DND-41 (cell line): ENCODE data around the gene EFTUD2.
"Not testable (repeated sequence)": the region's sequence is repeated elsewhere in the genome, so short reads cannot be mapped to it uniquely, and the experiment has no call there.

Source experiments
- ATAC-seq: fragments of 200-7000 bp; cut with Tn5 transposase; 3 replicates; pipeline ENCODE4 v1.9.1; 2021; ENCODE audit warnings: low read depth; ENCODE audit not compliant: insufficient read depth
- DNase-seq: peaks from one replicate; pipeline ENCODE4 v3.0.0-alpha.2; 2020
- H2AFZ ChIP-seq: 2 replicates; pipeline ENCODE4 v1.6.0; 2012; ENCODE audit warnings: low read depth, low read length
- H3K27ac ChIP-seq: 2 replicates; pipeline ENCODE4 v1.5.1; 2012; ENCODE audit warnings: low read length, inconsistent platforms
- H3K27me3 ChIP-seq: fragments of 200-600 bp; sonication (generic); 2 replicates; pipeline ENCODE4 v1.6.0; 2012; ENCODE audit warnings: low read length, mild to moderate bottlenecking, inconsistent platforms; ENCODE audit not compliant: insufficient read depth, poor library complexity
- H3K36me3 ChIP-seq: 2 replicates; pipeline ENCODE4 v1.5.1; 2012; ENCODE audit warnings: low read length, inconsistent platforms; ENCODE audit not compliant: insufficient read depth
- H3K4me1 ChIP-seq: 2 replicates; pipeline ENCODE4 v1.5.1; 2012; ENCODE audit warnings: mild to moderate bottlenecking, low read length; ENCODE audit not compliant: insufficient read depth
- H3K4me2 ChIP-seq: 2 replicates; pipeline ENCODE4 v1.6.0; 2012; ENCODE audit warnings: mild to moderate bottlenecking, moderate library complexity, low read length, inconsistent platforms; ENCODE audit not compliant: insufficient read depth
- H3K4me3 ChIP-seq, 2 experiments: fragments of 200-600 bp in 1 of 2; shearing (Covaris generic) in 1 of 2; 2 replicates each; pipeline ENCODE4 v1.5.1; 2012 to 2016; ENCODE audit warnings: inconsistent platforms in 2 of 2, low read length in 2 of 2, mild to moderate bottlenecking in 2 of 2, low read depth in 1 of 2, moderate library complexity in 1 of 2
- H3K79me2 ChIP-seq: 2 replicates; pipeline ENCODE4 v1.6.0; 2012; ENCODE audit warnings: low read length, inconsistent platforms; ENCODE audit not compliant: insufficient read depth
- H3K9ac ChIP-seq: 2 replicates; pipeline ENCODE4 v1.6.0; 2012; ENCODE audit warnings: low read depth, mild to moderate bottlenecking, inconsistent platforms, low read length, moderate library complexity
- H3K9me3 ChIP-seq: 2 replicates; pipeline ENCODE4 v1.5.1; 2012; ENCODE audit warnings: low read length, moderate library complexity, mild to moderate bottlenecking, inconsistent platforms; ENCODE audit not compliant: insufficient read depth, severe bottlenecking
- H4K20me1 ChIP-seq: 2 replicates; pipeline ENCODE4 v1.6.0; 2012; ENCODE audit warnings: low read length; ENCODE audit not compliant: insufficient read depth
- CTCF ChIP-seq: IDR thresholded peaks from 2 replicates; pipeline ENCODE4 v1.5.1; 2012; ENCODE audit warnings: borderline replicate concordance, low read length, moderate library complexity, mild to moderate bottlenecking; ENCODE audit not compliant: poor library complexity, severe bottlenecking; ENCODE audit errors: extremely low read depth
- EZH2 ChIP-seq: IDR thresholded peaks from 3 replicates; pipeline ENCODE4 v1.6.1; 2012; ENCODE audit warnings: borderline replicate concordance, low read depth, mild to moderate bottlenecking, moderate library complexity, low read length, inconsistent platforms; ENCODE audit not compliant: severe bottlenecking

EFTUD2 gene

GRCh38 chr17:44827863-44828262 is 71.4 kb downstream of the EFTUD2 start:
- peaks cover 28% of the 10 kb centered on the region for H3K4me1 ChIP-seq
- TF ChIP-seq CTCF (no peak), EZH2 (no peak)

GRCh38 chr17:44826123-44826790 is 73.0 kb downstream of the EFTUD2 start:
- Histone ChIP-seq H3K27me3 (peaks cover 21% of the 10 kb centered on the region), H3K9ac (no peak overlapping the region), H3K4me2 (no peak overlapping the region), H3K9me3 (no peaks in the 10 kb centered on the region), H3K79me2 (peaks cover 81% of the 10 kb centered on the region), H3K4me3 (no peak overlapping the region), H3K27ac (no peak overlapping the region), H3K4me1 (peaks cover 28% of the 10 kb centered on the region), H2AFZ (no peak overlapping the region), H4K20me1 (peaks cover 4% of the 10 kb centered on the region; the same call in 1 of the 2 replicates), H3K36me3 (no peaks in the 10 kb centered on the region)
- no peak for TF ChIP-seq EZH2
- no peak for TF ChIP-seq CTCF
- DNase-seq: no peak
- ATAC-seq: no peak

More at GRCh38 chr17:44827863-44828262, 71.4 kb downstream of the EFTUD2 start:
- H3K9me3 ChIP-seq: no peaks in the 10 kb centered on the region
- no peaks in the 10 kb centered on the region for H3K36me3 ChIP-seq
- no peak overlapping the region for H3K27ac ChIP-seq
- DNase-seq (no peak), ATAC-seq (no peak)
- H3K79me2 ChIP-seq: peaks cover 67% of the 10 kb centered on the region
- peak overlapping the region in 1 of 2 experiments; percentile 66; a peak in 1 of 4 replicates for H3K4me3 ChIP-seq
- H4K20me1 ChIP-seq: peaks cover 4% of the 10 kb centered on the region; the same call in 1 of the 2 replicates
- H3K4me2 ChIP-seq: peak overlapping the region; percentile 77
- no peak overlapping the region for H2AFZ ChIP-seq
- peak overlapping the region; percentile 66 for H3K9ac ChIP-seq
- peaks cover 21% of the 10 kb centered on the region for H3K27me3 ChIP-seq

- not testable (repeated sequence) for H3K36me3 ChIP-seq, H3K4me3 ChIP-seq, H3K4me2 ChIP-seq, H4K20me1 ChIP-seq, ATAC-seq, H2AFZ ChIP-seq, DNase-seq, H3K27ac ChIP-seq, H3K9ac ChIP-seq, H3K9me3 ChIP-seq
- Histone ChIP-seq H3K4me1 (peaks cover 22% of the 10 kb centered on the region), H3K27me3 (peaks cover 15% of the 10 kb centered on the region), H3K79me2 (peaks cover 91% of the 10 kb centered on the region)
Observed at GRCh38 chr17:44825236-44825635, 74.0 kb downstream of the EFTUD2 start.

DNA sequence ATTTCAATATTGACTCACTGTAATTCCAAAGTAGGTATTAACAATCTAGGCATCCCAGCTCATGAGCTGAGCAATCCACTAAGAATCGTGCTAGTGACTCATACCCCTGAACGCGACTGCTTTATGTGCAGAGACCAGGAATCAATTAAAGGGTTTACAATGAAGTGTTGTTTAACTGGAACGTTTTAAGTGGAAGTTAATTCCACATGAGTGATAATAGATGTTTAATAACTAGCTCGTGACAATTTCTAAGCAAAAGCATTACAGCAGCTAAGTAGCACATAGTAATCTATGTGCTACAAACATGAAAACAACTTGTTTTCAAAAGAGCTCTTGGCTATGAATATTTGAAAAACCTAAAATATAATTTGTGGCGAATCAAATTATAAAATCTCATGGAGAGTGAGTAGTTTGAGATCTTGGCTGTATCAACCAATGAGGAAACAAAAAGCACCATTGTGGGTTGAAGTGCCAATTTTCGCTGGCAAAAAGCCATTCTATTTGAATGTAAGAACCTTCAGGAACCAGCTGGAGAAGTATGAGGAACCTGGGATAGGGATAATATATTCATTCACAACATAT is 78.5 kb downstream of the EFTUD2 start:
- Histone ChIP-seq H3K9ac (no peak overlapping the region), H3K4me1 (no peaks in the 10 kb centered on the region), H4K20me1 (peaks cover 6% of the 10 kb centered on the region; the same call in 1 of the 2 replicates), H2AFZ (no peak overlapping the region), H3K9me3 (no peaks in the 10 kb centered on the region), H3K79me2 (peaks cover 88% of the 10 kb centered on the region), H3K27ac (no peak overlapping the region), H3K36me3 (no peaks in the 10 kb centered on the region; the same call in 1 of the 2 replicates), H3K27me3 (no peaks in the 10 kb centered on the region), H3K4me2 (no peak overlapping the region), H3K4me3 (no peak overlapping the region)
- TF ChIP-seq EZH2: no peak
- no peak for TF ChIP-seq CTCF
- DNase-seq: no peak
- ATAC-seq: no peak

DNA sequence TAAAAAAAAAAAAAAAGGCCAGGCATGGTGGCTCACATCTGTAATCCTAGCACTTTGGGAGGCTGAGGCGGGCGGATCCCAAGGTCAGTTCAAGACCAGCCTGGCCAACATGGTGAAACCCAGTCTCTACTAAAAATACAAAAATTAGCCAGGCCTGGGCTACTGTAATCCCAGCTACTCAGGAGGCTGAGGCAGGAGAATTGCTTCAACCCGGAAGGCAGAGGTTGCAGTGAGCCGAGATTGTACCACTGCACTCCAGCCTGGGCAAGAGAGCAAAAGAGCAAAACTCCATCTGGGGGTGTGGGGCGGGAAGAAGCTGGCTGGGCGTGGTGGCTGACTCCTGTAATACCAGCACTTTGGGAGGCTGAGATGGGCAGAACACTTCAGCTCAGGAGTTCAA is 80.7 kb downstream of the EFTUD2 start:
- not testable (repeated sequence) for DNase-seq, H3K9me3 ChIP-seq, H3K27ac ChIP-seq, ATAC-seq, H2AFZ ChIP-seq, H3K36me3 ChIP-seq, H3K9ac ChIP-seq, H3K4me1 ChIP-seq, H3K4me2 ChIP-seq, H3K4me3 ChIP-seq, H3K27me3 ChIP-seq, H4K20me1 ChIP-seq
- peaks cover 87% of the 10 kb centered on the region for H3K79me2 ChIP-seq
